ENCODE results near the gene MESD.

DNA sequence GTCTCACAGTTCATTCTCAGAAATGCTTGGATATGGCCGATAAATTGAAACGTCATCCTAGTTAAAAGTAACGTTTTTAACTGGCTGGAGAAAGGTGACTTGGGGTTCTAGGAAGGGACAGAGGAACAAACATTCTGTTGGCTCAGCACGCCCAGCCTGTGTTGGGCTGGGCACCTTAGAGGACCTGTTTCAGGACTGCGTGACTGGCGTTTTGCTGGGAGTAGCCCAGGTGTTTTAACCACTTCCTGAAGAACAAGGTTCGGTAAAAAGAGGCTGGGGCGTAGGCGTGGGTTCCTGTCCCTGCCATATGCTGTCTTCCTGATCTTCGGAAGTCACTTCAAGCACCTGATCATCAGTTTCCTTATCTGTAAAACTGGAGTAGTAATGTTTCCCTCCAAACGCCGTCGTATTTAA, 10.0 kb upstream of the MESD start:
- TF ChIP-seq, protein P1, sequence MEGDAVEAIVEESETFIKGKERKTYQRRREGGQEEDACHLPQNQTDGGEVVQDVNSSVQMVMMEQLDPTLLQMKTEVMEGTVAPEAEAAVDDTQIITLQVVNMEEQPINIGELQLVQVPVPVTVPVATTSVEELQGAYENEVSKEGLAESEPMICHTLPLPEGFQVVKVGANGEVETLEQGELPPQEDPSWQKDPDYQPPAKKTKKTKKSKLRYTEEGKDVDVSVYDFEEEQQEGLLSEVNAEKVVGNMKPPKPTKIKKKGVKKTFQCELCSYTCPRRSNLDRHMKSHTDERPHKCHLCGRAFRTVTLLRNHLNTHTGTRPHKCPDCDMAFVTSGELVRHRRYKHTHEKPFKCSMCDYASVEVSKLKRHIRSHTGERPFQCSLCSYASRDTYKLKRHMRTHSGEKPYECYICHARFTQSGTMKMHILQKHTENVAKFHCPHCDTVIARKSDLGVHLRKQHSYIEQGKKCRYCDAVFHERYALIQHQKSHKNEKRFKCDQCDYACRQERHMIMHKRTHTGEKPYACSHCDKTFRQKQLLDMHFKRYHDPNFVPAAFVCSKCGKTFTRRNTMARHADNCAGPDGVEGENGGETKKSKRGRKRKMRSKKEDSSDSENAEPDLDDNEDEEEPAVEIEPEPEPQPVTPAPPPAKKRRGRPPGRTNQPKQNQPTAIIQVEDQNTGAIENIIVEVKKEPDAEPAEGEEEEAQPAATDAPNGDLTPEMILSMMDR (IDR thresholded peaks at IDR 0.05; ENCODE audit: poor library complexity, severe bottlenecking) = no peak
- TF ChIP-seq POLR2AphosphoS5 (IDR thresholded peaks at IDR 0.05) (no peak), TAF1 (IDR thresholded peaks at IDR 0.05; ENCODE audit: low read depth) (no peak), EZH2 (IDR thresholded peaks at IDR 0.05; ENCODE audit: borderline replicate concordance, insufficient read depth, low read length, poor library complexity, severe bottlenecking) (no peak), SMC3 (conservative IDR thresholded peaks at IDR 0.05; ENCODE audit: poor library complexity) (no peak), EP300 (conservative IDR thresholded peaks at IDR 0.05; ENCODE audit: poor library complexity, severe bottlenecking) (no peak)
- TF ChIP-seq, protein P2, sequence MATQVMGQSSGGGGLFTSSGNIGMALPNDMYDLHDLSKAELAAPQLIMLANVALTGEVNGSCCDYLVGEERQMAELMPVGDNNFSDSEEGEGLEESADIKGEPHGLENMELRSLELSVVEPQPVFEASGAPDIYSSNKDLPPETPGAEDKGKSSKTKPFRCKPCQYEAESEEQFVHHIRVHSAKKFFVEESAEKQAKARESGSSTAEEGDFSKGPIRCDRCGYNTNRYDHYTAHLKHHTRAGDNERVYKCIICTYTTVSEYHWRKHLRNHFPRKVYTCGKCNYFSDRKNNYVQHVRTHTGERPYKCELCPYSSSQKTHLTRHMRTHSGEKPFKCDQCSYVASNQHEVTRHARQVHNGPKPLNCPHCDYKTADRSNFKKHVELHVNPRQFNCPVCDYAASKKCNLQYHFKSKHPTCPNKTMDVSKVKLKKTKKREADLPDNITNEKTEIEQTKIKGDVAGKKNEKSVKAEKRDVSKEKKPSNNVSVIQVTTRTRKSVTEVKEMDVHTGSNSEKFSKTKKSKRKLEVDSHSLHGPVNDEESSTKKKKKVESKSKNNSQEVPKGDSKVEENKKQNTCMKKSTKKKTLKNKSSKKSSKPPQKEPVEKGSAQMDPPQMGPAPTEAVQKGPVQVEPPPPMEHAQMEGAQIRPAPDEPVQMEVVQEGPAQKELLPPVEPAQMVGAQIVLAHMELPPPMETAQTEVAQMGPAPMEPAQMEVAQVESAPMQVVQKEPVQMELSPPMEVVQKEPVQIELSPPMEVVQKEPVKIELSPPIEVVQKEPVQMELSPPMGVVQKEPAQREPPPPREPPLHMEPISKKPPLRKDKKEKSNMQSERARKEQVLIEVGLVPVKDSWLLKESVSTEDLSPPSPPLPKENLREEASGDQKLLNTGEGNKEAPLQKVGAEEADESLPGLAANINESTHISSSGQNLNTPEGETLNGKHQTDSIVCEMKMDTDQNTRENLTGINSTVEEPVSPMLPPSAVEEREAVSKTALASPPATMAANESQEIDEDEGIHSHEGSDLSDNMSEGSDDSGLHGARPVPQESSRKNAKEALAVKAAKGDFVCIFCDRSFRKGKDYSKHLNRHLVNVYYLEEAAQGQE (IDR thresholded peaks at IDR 0.05; ENCODE audit: borderline replicate concordance) = no peak
